ENCODE results near the gene ZC2HC1B.
A peak's percentile ranks its signal among the peaks of the same experiment; 100 is the strongest.
"Not testable (repeated sequence)": the region's sequence is repeated elsewhere in the genome, so short reads cannot be mapped to it uniquely, and the experiment has no call there.

ZC2HC1B gene, protein sequence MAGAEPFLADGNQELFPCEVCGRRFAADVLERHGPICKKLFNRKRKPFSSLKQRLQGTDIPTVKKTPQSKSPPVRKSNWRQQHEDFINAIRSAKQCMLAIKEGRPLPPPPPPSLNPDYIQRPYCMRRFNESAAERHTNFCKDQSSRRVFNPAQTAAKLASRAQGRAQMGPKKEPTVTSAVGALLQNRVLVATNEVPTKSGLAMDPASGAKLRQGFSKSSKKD

DNA sequence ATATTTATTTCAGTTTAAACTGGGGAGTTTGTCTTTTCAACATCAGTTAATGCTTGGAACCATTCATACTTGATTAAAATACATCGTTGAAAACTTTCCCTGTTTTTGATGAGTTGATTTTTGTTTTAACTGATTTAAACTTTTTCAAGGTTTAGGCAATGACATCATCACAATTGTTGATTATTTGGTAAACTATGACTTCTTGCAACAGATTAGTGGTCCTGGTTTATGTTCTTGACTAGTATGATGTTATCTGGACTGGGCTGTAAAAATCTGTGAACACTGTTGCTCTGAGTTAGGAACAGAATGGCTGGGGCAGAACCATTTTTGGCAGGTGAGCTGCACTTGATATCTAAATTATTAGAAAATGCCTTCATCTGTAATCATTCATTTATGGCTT is at the start of gene ZC2HC1B:
Gene ZC2HC1B, plus strand, starts transcription at position 241 of the 400 bp plus-strand sequence. Its CDS starts 66 bp downstream, at position 307.
- DNase-seq: no peak

DNA sequence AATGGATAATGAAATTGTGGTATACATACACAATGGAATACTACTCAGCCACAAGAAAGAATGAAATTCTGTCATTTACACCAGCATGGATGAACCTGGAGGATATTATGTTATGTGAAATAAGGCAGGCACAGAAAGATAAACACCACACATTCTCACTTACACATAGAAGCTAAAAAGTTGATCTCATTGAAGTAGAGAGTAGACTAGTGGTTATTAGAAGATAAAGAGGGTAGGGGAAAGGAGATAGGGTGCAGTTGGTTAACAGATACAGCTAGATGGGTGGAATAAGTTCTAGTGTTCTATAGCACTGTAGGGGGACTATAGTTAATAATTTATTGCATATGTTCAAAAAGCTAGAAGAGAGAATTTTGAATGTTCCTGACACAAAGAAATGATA is 46.7 kb upstream of the ZC2HC1B start:
- DNase-seq: no peak

DNA sequence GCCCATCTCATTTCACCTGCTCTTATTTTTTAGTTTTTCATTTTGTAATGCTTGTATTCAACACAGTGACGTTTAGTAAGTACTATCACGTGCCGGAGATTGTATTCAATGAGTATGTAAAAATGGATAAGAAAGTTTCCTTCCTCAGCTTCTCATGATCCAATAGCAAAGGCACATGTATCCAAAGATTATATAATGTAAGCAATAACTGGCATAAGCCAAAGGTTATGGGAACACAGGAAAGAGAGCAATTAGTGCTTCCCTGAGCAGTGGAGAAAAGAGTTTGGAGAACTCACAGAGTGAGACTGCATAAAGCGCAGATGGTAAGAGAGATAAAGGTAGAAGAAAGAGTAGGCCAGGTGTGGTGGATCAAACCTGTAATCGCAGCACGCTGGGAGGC is 42.9 kb upstream of the ZC2HC1B start:
- DNase-seq: no peak

DNA sequence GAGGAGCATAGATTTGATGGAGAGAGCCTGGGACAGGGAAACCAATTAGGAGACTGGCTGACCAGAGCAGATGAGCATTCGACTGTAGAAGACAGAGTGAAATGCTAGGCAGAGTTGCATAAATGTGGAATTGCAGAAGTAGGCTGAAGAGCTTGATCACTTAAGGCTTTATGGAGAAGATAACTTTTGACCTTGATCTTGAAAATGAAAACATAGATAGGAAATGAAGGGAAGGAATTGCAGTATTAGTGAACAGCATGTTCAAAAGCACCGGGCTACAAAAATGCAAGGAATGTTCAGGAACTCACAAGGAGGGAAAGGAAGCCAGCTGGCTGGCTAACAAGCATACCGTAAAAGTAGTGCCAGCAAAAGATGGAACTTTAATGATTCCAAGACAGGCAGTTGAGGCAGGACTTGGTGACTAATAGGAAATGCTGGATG is 41.7 kb upstream of the ZC2HC1B start:
- DNase-seq: no peak

DNA sequence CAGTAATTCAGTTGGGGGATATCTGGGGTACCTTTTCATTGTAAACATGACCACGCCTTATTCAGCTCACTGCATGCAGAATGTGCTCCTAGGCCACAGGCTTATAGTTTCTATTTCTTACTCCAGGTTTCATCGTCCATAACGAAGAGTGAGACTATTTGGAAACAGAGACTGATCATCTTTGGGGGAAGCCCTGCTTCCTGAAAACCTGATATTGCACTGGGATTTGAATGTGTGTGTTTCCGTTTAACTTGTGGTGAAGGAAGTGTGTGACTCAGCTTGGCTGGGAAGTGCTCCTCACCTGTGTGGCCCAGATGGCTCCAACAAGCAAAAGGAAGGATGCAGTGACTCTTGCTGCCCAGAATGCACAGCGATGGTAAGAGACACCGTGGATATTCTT is 40.7 kb upstream of the ZC2HC1B start:
- DNase-seq: no peak

DNA sequence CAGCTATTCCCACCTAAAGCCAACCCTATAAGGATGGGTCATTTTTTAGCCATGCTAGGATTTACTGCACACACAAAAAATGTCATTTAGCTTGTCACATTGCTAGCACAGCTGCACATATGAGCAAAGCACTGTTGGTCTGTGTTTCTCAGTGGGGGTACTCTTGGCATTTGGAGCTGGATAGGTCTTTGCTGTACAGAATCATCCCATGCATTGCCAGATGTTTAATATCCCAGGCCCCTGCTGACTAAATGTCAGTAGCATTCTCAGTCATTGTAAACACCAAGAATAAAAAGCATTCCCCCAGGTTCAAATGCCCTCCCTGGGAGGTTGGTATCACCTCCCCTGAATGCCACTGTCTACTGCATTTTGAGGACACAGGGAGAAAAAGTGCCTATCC is 35.7 kb upstream of the ZC2HC1B start:
- no peak for DNase-seq

DNA sequence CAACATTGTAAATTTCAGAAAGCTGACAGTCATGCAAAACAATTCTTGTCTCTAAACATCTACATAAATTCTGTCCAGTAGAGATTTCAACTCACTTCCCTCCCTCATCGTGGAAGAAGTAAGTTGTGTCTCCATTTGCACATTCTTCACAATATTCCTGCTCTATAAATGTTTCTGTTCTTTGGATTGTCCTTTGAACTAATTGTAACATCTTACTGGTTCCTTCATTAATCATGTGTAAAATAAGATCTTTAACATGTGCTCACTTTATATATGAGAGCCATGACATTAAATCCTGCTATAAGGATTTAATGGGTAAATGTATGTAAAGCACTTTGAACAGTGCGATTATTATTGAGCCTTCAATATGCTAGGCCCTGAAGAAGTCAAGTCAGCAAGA is 28.1 kb upstream of the ZC2HC1B start:
- no peak for DNase-seq

DNA sequence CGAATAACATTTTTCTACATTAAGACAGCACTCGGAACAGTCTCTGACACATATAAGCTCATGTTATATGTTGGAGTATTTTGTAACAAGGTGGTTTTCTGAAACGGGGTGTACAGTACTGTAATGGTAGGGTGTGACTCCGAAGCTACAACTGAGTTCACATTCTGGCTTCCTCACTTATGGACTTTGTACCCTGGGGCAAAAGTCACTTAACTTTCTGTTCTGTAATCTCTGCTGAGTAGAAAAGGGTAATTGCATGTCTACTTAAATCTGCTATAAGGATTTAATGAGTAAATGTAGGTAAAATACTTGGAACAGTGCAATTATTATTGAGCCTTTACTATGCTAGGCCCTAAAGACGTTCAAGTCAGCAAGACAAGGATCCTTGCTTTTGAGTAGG is 25.9 kb upstream of the ZC2HC1B start:
- no peak for DNase-seq

DNA sequence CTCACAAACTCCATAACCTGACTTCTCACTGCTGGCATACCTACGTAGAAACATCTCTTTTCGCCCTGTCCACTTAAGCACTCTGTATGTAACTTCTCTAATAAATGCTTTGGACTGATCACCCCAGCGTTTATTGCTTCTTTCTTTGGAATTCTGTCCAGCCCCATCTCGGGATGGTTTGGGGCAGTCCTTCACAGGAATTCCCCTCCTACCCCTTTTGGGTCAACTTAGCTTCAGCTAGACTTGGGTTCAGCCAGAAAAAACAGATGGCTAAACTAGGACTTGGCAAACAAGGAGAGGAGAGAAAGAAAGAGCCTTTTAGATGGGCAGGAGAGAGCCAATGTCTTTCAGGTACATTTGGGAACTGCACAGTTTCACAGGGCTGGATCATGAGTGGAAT is 25.1 kb upstream of the ZC2HC1B start:
- DNase-seq: no peak

DNA sequence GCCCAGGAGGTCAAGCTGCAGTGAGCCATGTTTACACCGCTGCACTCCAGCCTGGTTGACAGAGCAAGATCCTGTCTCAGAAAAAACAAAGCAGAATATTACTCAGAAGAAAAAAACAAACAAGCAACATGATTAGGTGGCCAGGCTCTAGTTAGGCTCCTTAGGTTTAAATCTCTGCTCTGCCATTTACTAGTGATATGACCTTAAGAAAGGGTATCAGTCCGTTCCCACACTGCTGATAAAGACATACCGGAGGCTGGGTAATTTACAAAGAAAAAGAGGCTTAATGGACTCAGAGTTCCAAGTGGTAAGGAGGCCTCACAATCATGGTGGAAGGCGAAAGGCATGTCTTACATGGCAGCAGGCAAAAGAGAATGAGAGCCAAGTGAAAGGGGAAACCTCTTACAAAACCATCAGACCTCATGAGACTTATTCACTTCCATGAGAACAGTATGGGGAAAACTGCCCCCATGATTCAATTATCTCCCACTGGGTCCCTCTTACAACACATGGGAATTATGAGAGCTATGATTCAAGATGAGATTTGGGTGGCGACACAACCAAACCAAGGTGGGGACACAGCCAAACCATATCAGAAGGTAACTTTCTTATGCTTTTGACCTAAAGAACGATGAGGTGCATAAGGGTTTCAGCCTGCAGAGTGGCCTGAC is 23.5 kb upstream of the ZC2HC1B start:
- no peak for DNase-seq

DNA sequence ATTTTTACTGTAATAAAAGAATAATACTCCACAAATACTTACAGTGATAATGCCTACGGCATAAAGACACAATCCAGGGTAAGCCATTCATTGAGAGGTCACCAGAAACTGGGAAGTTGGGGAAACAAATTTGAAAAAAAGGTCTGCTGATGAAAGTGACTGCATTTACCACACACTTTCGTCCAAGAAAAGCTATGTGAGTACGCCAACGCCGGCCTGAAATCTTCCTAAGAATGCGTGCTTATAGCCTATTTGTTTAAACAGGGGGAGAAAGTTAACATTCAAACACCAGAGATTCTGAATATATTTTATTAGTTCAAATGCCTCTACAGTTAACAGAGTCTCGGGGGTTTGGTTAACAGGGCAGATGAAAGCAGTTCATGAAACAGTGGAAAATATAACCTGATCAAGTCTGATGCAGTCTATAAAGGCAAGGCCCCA is 21.8 kb upstream of the ZC2HC1B start:
- peak in 1 of 56 donors; percentile 20 for DNase-seq

DNA sequence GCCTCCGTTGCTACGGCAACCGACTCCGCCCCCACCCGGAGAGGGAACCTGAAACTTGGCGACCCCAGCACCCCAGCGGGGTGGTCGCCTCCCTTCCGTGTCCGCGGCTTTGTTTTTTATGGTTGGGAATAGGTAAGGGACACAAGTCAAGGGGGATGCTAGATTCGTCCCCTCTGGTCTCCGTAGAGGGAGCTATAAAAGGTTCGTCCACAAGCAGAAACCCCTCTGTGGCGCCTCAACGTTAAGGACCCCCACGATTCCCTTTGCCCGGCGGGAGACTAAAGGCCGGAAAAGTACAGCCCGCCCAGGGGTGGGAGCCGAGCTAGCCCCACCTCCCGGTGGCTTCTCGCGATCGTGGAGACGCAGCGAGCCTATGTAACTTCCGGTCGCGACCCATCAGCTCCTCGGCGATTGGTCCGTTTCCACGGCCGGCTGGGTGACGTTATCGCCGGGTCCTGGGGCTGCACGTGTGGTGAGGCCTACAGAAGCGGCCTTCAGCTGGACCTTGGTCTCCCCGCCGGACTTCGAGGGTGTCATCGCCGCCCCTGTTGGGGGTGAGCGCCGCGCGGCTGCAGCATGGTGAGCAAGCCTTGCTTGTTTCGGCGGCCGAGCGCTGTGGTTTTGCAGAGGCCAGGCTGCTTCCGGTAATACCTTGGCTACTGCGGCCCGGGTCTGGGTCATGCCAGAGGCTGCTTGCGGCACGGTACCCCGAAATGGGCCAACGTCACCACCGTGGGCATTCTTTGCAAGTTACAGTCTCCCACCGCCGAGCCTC is 21.2 kb upstream of the ZC2HC1B start, which contains the start of gene LTV1:
Gene LTV1, plus strand, starts transcription at position 437 of the 775 bp plus-strand sequence. Its CDS starts 140 bp downstream, at position 577.
- DNase-seq: peak; percentile 63 to 98 (median 94)

DNA sequence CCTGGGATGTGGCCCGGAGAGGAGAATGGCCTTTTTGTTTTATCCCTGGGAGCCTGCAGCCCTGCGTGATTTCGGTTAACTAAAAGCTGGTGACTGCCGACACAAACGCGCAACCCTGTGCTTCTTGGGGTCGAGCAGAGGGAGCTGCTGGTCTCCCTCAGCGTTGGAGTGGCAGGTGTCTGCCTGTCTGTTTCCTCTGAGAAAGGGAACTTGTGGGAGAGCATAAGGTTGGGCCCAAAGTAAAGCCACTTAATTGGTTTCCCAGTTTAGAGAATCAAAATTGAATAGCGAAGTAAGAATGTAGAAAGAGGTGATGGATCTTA is 20.6 kb upstream of the ZC2HC1B start:
- peak in 1 of 56 donors; percentile 36 for DNase-seq

DNA sequence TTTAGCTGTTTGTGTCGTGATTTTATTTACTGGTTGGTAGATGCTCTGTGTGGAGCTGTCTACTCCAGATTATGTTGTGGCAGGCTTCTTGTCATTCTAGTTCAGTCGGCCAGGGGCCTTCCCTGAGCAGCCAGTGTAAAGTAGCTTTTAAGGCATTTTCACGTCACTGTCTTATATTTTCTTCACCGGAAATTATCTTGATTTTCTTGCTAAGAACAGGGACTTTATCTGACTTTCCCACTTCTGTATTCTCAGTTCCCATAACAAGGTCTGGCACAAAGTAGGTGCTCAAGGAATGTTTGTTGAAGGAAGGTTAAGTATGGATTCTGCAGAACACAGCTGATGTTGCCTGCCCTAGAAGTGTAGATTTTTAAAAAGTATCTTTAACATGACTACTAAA is 20.3 kb upstream of the ZC2HC1B start:
- no peak for DNase-seq

DNA sequence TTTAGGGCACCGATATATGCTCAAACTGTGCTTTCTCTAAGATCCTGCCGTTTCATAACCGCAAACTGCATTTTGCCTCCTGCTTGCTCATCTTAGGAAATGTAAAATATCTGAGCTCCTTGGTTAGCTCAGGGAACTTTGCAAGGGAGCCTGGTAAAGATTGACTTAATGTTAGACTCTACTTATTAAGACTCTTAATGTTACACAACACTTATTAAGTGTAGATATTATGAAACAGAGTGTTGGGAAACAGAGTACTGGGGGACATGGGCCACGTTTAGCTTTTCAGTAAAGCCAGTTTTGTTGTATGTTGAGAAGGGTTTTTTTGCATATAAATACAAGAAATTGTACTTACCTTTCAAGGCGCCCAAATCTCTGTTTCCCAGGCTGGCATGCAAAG is 19.2 kb upstream of the ZC2HC1B start:
- no peak for DNase-seq

DNA sequence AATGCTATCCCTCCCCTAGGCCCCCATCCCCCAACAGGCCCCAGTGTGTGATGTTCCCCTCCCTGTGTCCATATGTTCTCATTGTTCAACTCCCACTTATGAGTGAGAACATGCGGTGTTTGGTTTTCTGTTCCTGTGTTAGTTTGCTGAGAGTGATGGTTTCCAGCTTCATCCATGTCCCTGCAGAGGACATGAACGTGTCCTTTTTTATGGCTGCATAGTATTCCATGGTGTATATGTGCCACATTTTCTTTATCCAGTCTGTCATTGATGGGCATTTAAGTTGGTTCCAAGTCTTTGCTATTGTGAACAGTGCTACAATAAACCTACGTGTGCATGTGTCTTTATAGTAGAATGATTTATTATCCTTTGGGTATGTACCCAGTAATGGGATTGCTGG is 12.6 kb upstream of the ZC2HC1B start:
- not testable (repeated sequence) for DNase-seq

DNA sequence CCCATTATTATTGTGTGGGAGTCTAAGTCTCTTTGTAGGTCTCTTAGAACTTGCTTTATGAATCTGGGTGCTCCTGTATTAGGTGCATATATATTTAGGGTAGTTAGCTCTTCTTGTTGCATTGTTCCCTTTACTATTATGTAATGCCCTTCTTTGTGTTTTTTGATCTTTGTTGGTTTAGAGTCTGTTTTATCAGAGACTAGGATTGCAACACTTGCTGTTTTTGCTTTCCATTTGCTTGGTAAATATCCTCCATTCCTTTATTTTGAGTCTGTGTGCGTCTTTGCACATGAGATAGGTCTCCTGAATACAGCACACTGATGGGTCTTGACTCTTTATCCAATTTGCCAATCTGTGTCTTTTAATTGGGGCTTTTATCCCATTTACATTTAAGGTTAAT is 9.2 kb upstream of the ZC2HC1B start:
- not testable (repeated sequence) for DNase-seq

DNA sequence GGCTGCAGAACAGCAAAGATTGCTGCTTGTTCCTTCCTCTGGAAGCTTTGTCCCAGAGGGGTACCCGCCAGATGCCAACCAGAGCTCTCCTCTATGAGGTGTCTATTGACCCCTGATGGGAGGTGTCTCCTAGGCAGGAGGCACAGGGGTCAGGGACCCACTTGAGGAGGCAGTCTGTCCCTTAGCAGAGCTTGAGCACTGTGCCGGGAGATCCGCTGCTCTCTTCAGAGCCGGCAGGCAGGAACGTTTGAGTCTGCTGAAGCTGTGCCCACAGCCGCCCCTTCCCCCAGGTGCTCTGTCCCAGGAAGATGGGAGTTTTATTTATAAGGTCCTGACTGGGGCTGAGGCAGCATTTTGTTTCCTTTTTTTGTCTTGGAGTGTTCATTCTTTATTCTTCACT is 7.5 kb upstream of the ZC2HC1B start:
- not testable (repeated sequence) for DNase-seq

DNA sequence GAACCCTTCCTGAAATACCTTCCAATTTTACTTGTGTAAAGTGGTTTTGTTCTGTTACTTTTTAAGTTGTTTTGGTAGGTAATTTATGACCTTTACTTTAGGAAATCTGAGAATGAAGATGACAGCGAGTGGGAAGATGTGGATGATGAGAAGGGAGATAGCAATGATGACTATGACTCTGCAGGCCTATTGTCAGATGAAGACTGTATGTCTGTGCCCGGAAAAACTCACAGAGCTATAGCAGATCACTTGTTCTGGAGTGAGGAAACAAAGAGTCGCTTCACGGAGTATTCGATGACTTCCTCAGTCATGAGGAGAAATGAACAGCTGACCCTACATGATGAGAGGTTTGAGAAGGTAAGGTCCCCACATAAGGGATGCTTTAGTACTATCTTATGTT is 6.6 kb upstream of the ZC2HC1B start:
- no peak for DNase-seq

DNA sequence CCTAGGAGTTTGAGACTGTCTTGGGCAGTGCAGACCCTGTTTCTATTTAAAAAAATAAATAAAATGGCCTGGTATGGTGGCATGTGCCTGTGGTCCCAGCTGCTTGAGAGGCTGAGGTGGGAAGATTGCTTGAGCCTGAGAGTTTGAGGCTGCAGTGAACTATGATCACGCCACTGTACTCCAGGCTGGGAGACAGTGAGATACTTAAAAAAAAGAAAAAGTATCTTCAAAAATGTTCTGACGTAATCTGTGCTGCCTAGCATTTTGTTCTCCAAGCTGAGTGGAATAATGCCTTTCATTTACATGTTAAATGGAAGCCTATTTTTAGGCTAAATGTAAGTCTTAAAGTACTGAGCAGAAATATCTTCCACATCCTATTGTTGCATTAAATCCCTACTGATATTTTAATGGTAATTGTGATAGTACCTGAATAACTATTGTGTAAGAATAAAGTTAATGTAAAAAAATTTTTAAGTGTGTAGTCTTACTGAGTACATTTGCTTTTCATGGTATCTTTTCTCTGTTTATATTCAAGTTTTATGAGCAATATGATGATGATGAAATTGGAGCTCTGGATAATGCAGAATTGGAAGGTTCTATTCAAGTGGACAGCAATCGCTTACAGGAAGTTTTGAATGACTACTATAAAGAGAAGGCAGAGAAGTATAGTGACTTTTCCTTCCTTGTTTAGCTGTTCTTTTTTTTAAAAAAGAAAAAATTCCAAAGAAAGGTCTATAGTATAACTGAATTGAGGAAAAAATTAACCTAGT is 4.2 kb upstream of the ZC2HC1B start:
- no peak for DNase-seq

DNA sequence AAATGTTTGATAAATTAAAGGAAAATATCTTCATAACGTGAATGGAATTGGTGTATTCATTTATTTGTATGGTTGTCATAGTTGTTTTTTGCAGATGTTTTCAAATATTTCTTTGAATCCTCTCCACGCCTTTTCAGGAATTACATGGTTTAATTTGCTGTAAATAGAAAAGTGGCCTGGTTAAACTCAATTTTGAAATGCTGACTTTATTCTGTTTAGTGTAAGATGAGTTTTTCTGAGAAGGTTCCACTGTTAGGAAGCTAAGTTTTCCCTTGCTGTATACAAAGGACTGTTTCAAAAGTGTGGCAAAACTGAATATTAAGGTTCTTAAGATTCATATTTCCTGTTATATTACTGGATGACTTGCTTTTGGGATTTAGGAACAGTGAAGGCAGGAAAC is 503 bp upstream of the ZC2HC1B start:
- no peak for DNase-seq

DNA sequence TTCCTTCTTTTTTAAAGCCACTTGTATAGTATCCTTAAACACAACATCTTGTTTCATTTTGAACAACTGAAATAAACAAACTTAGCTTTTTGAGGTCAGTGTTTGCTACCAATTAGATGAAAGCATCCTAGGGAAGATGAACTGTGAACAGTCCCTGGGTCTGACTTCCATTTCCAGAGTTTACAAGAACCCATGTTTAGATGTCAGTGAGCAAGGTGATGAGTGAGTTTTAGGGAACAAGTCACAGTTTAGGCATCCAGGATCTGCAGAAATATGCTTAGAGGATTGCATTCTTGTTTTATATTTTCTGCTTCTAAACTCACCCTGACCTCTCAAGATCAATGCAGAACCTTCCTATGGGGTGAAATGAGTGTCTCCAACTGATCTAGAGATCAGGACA is 3.0 kb downstream of the ZC2HC1B start:
- DNase-seq: no peak
